Spleen (tissue), 7 donors: ENCODE data around the gene SOSTDC1.

Source experiments
- POLR2A ChIP-seq, 3 donors: fragments of 450-650 bp; IDR thresholded peaks; one replicate each; pipeline ENCODE4 v1.5.1; 2017; ENCODE audit warnings: antibody characterized with exemption in 3 of 3, mild to moderate bottlenecking in 1 of 3
- TF ChIP-seq, protein P1 (sequence below), 11 experiments: fragments of 200-600 bp in 7 of 11; fragments of 450-650 bp in 4 of 11; sonication (generic) in 4 of 11; IDR thresholded peaks in 8 of 11; conservative IDR thresholded peaks in 3 of 11; 1 replicate in 7 of 11; 2 replicates in 4 of 11; pipeline versions ENCODE4 v1.4.0 to v1.8.0; 2016 to 2021; ENCODE audit warnings: antibody characterized with exemption in 11 of 11, inconsistent platforms in 4 of 11, mild to moderate bottlenecking in 1 of 11
- donor health status: DM: no; HTN: no; CAD: no; lungs with moderate emphysema.
- donor health status: DM: no; HTN: no; CAD: no.
- donor health status: DM: no; HTN: no; CAD: no.

DNA sequence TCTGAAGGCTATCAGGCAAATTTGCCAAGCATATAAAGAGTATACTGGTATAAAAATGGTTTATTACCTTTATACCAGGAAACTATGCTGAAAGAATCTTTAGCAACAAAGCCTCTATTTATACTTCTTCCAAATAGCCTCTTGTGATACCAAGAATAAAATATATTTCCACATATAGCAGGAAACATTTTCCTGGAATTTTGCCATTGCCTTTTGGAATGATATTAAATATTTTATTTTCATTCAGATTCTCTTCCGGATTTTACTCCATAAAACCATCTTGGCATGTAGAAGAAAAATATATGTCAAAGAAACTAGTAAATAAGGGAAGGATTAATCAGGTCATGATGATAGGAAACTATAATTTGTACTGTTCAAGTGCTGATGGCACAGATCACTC, 17.7 kb downstream of the SOSTDC1 start:
- no peak for TF ChIP-seq POLR2A (IDR thresholded peaks at IDR 0.05)
- TF ChIP-seq, protein P1, sequence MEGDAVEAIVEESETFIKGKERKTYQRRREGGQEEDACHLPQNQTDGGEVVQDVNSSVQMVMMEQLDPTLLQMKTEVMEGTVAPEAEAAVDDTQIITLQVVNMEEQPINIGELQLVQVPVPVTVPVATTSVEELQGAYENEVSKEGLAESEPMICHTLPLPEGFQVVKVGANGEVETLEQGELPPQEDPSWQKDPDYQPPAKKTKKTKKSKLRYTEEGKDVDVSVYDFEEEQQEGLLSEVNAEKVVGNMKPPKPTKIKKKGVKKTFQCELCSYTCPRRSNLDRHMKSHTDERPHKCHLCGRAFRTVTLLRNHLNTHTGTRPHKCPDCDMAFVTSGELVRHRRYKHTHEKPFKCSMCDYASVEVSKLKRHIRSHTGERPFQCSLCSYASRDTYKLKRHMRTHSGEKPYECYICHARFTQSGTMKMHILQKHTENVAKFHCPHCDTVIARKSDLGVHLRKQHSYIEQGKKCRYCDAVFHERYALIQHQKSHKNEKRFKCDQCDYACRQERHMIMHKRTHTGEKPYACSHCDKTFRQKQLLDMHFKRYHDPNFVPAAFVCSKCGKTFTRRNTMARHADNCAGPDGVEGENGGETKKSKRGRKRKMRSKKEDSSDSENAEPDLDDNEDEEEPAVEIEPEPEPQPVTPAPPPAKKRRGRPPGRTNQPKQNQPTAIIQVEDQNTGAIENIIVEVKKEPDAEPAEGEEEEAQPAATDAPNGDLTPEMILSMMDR (IDR thresholded peaks at IDR 0.05 in 8 of 11, conservative IDR thresholded peaks at IDR 0.05 in 3 of 11) = no peak
